SH-SY5Y (cell line): Measurements from ENCODE around the gene AIMP2.

Experiments
- GATA2 ChIP-seq: IDR thresholded peaks from 2 replicates; pipeline ENCODE4 v1.6.1; 2011; ENCODE audit warnings: mild to moderate bottlenecking, low read depth, low read length
- GATA3 ChIP-seq: IDR thresholded peaks from 2 replicates; pipeline ENCODE4 v1.6.1; 2011; ENCODE audit warnings: low read depth, mild to moderate bottlenecking, low read length, moderate library complexity

GRCh38 chr7:6056616-6057015 is 47.5 kb downstream of the AIMP2 start:
- TF ChIP-seq GATA3, result no peak
- TF ChIP-seq GATA2, result no peak
